ENCODE data around the gene CLASP1.
"Not testable (repeated sequence)": the region's sequence is repeated elsewhere in the genome, so short reads cannot be mapped to it uniquely, and the experiment has no call there.

Gene CLASP1

GRCh38 chr2:121316986-121317385, 332.3 kb downstream of the CLASP1 start:
- Histone ChIP-seq H3K36me3 (ENCODE audit: control insufficient read depth, insufficient read depth, low read length) (no peaks in the 10 kb centered on the region), H3K9me3 (ENCODE audit: control insufficient read depth, low read length) (no peaks in the 10 kb centered on the region), H3K4me3 (ENCODE audit: low read length) (no peak overlapping the region), H3K27me3 (ENCODE audit: control insufficient read depth, insufficient read depth, low read length) (no peaks in the 10 kb centered on the region), H3K9ac (ENCODE audit: low read length) (no peak overlapping the region), H3K4me1 (ENCODE audit: control insufficient read depth, insufficient read depth, low read length) (peaks cover 17% of the 10 kb centered on the region)

GRCh38 chr2:121313701-121314100, 335.6 kb downstream of the CLASP1 start:
- H3K36me3 ChIP-seq (ENCODE audit: control insufficient read depth, insufficient read depth, low read length); H3K4me1 ChIP-seq (ENCODE audit: control insufficient read depth, insufficient read depth, low read length); H3K27me3 ChIP-seq (ENCODE audit: control insufficient read depth, insufficient read depth, low read length); H3K9ac ChIP-seq (ENCODE audit: low read length); H3K9me3 ChIP-seq (ENCODE audit: control insufficient read depth, low read length); H3K4me3 ChIP-seq (ENCODE audit: low read length): not testable (repeated sequence)

GRCh38 chr2:121309801-121310200, 339.5 kb downstream of the CLASP1 start:
- Histone ChIP-seq H3K9ac (ENCODE audit: low read length) (no peak overlapping the region), H3K4me1 (ENCODE audit: control insufficient read depth, insufficient read depth, low read length) (no peaks in the 10 kb centered on the region), H3K36me3 (ENCODE audit: control insufficient read depth, insufficient read depth, low read length) (no peaks in the 10 kb centered on the region), H3K9me3 (ENCODE audit: control insufficient read depth, low read length) (no peaks in the 10 kb centered on the region), H3K4me3 (ENCODE audit: low read length) (no peak overlapping the region), H3K27me3 (ENCODE audit: control insufficient read depth, insufficient read depth, low read length) (no peaks in the 10 kb centered on the region)

GRCh38 chr2:121309323-121309722, 339.9 kb downstream of the CLASP1 start:
- no peaks in the 10 kb centered on the region for H3K27me3 ChIP-seq (ENCODE audit: control insufficient read depth, insufficient read depth, low read length)
- no peaks in the 10 kb centered on the region for H3K9me3 ChIP-seq (ENCODE audit: control insufficient read depth, low read length)
- H3K4me3 ChIP-seq (ENCODE audit: low read length) = no peak overlapping the region
- no peaks in the 10 kb centered on the region for H3K4me1 ChIP-seq (ENCODE audit: control insufficient read depth, insufficient read depth, low read length)
- no peak overlapping the region for H3K9ac ChIP-seq (ENCODE audit: low read length)
- H3K36me3 ChIP-seq (ENCODE audit: control insufficient read depth, insufficient read depth, low read length) = no peaks in the 10 kb centered on the region

- peaks cover 6% of the 10 kb centered on the region for H3K4me1 ChIP-seq (ENCODE audit: control insufficient read depth, insufficient read depth, low read length)
- H3K4me3 ChIP-seq (ENCODE audit: low read length) = no peak overlapping the region
- H3K9me3 ChIP-seq (ENCODE audit: control insufficient read depth, low read length) = no peaks in the 10 kb centered on the region
- H3K9ac ChIP-seq (ENCODE audit: low read length) = no peak overlapping the region
- no peaks in the 10 kb centered on the region for H3K27me3 ChIP-seq (ENCODE audit: control insufficient read depth, insufficient read depth, low read length)
- H3K36me3 ChIP-seq (ENCODE audit: control insufficient read depth, insufficient read depth, low read length) = no peaks in the 10 kb centered on the region
These were observed 342.2 kb downstream of the CLASP1 start for GRCh38 chr2:121307048-121307447.

DNA sequence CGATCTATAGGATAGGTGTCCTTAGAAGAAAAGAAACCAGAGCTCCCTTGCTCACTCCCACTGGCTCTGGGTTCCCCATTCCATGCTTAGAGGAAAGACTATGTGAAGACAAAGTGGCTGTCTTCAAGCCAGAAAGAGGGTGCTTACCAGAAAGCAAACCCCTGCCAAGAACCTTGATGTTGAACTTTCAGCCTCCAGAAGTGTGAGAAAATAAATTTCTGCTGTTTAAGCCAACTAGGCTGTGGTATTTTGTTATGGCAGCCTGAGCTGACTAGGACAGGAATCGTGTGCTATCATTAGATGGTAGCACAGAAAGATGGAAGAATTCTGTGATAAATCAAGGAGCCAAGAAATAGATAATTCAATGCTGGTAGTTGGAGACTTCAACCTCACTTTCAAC, 344.3 kb downstream of the CLASP1 start:
- no peaks in the 10 kb centered on the region for H3K27me3 ChIP-seq (ENCODE audit: control insufficient read depth, insufficient read depth, low read length)
- H3K4me3 ChIP-seq (ENCODE audit: low read length) = no peak overlapping the region
- no peaks in the 10 kb centered on the region for H3K9me3 ChIP-seq (ENCODE audit: control insufficient read depth, low read length)
- no peaks in the 10 kb centered on the region for H3K36me3 ChIP-seq (ENCODE audit: control insufficient read depth, insufficient read depth, low read length)
- no peak overlapping the region for H3K9ac ChIP-seq (ENCODE audit: low read length)
- H3K4me1 ChIP-seq (ENCODE audit: control insufficient read depth, insufficient read depth, low read length) = peaks cover 6% of the 10 kb centered on the region

DNA sequence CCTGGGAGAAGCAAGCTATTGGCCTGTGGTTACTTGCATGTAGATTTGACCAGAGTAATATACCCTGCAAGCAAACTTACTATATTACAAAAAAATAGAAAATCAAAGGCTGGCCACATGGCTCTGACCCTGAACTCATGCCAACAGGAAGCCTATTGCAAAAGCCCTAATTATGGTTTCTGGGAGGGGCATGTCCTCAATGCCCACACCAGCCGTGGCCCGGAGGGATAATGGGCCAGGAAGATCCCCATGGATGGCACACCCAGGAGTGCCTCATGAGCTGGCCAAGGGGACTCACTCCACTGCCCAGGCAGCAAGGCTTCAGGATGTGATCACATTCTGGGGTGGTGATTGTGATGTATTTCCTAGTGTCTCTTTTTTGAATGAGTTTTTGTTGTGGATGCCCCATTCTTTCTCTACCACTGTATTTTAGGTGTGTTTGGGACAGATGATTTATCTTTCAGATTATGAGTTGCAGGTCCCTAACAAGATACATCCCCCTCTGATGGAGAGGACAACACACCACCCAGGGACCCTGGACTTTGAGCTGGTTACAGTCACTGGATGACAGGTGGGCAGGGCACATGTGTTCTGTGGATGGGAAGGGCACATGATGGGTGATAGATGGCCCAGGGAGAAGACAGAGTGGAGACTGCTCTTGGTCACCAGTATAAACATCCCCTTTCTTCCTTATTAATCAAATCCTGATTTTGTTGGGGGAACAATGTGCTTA, 345.6 kb downstream of the CLASP1 start:
- Histone ChIP-seq H3K4me3 (ENCODE audit: low read length) (no peak overlapping the region), H3K4me1 (ENCODE audit: control insufficient read depth, insufficient read depth, low read length) (peaks cover 6% of the 10 kb centered on the region), H3K9me3 (ENCODE audit: control insufficient read depth, low read length) (no peaks in the 10 kb centered on the region), H3K9ac (ENCODE audit: low read length) (no peak overlapping the region), H3K27me3 (ENCODE audit: control insufficient read depth, insufficient read depth, low read length) (no peaks in the 10 kb centered on the region), H3K36me3 (ENCODE audit: control insufficient read depth, insufficient read depth, low read length) (no peaks in the 10 kb centered on the region)

DNA sequence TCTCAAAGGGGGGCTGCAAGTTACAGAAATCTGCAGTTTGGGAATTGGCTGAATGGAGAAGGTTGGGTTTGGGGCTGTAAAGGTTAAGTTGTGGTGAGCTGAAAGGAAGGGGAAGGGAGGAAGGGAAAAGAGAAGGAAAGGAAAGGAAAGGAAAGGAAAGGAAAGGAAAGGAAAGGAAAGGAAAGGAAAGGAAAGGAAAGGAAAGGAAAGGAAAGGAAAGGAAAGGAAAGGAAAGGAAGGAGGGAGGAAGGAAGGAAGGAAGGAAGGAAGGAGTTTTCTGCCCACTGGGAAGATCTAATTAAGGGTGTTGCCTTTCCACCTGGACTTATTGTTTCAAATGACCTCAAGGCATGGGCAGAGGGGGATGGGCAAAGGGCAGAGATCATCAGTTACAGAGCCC, 348.1 kb downstream of the CLASP1 start:
- H3K36me3 ChIP-seq (ENCODE audit: control insufficient read depth, insufficient read depth, low read length); H3K4me1 ChIP-seq (ENCODE audit: control insufficient read depth, insufficient read depth, low read length); H3K9me3 ChIP-seq (ENCODE audit: control insufficient read depth, low read length); H3K27me3 ChIP-seq (ENCODE audit: control insufficient read depth, insufficient read depth, low read length); H3K4me3 ChIP-seq (ENCODE audit: low read length); H3K9ac ChIP-seq (ENCODE audit: low read length): not testable (repeated sequence)

- Histone ChIP-seq H3K36me3 (ENCODE audit: control insufficient read depth, insufficient read depth, low read length) (no peaks in the 10 kb centered on the region), H3K4me3 (ENCODE audit: low read length) (no peak overlapping the region), H3K4me1 (ENCODE audit: control insufficient read depth, insufficient read depth, low read length) (peaks cover 9% of the 10 kb centered on the region), H3K27me3 (ENCODE audit: control insufficient read depth, insufficient read depth, low read length) (no peaks in the 10 kb centered on the region), H3K9me3 (ENCODE audit: control insufficient read depth, low read length) (no peaks in the 10 kb centered on the region), H3K9ac (ENCODE audit: low read length) (no peak overlapping the region)
These were observed 350.8 kb downstream of the CLASP1 start for GRCh38 chr2:121298476-121298875.

DNA sequence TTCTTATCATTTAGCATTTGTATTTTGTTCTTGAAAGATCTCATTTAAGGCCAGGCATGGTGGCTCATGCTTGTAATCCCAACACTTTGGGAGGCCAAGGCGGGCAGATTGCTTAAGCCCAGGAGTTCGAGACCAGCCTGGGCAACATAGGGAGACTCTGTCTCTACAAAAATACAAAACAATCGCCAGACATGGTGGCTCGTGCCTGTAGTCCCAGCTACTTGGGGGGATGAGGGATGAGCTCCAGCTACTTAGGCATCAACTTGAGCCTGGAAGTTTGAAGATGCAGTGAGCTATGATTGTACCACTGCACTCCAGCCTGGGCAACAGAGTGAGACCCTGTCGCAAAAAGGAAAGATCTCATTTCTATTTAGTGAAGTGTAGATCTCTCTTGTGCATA, 351.4 kb downstream of the CLASP1 start:
- H3K4me1 ChIP-seq (ENCODE audit: control insufficient read depth, insufficient read depth, low read length) = peaks cover 15% of the 10 kb centered on the region
- H3K27me3 ChIP-seq (ENCODE audit: control insufficient read depth, insufficient read depth, low read length); H3K36me3 ChIP-seq (ENCODE audit: control insufficient read depth, insufficient read depth, low read length); H3K9ac ChIP-seq (ENCODE audit: low read length); H3K4me3 ChIP-seq (ENCODE audit: low read length); H3K9me3 ChIP-seq (ENCODE audit: control insufficient read depth, low read length): not testable (repeated sequence)

DNA sequence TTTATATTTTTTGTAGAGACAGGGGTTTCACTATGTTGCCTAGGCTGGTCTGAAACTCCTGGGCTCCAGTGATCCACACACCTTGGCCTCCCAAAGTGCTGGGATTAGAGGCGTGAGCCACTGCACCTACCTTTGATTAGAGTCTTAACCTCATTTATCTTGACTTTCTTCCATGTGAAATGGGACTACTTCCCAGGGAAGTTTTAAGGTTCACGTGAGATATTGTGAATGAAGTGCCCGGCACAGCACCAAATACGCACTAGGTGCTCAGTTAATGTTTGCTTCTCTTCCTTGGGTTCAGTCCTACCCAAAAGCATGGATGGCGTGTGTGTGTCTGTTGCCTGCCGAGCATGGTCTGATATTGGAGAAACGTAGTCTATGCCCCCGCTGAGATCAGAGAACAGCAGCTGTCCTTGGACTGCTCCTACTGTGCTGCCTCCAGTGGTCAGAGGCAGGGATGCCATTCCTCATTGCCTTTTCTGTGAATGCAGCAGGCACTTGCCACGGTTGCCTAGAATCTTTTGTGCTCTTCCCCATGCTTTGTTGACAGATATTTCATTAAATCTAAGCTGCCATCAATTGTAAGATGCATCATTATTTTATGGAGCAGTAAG, 351.9 kb downstream of the CLASP1 start:
- Histone ChIP-seq H3K27me3 (ENCODE audit: control insufficient read depth, insufficient read depth, low read length) (no peaks in the 10 kb centered on the region), H3K36me3 (ENCODE audit: control insufficient read depth, insufficient read depth, low read length) (no peaks in the 10 kb centered on the region), H3K9ac (ENCODE audit: low read length) (no peak overlapping the region), H3K4me1 (ENCODE audit: control insufficient read depth, insufficient read depth, low read length) (peaks cover 20% of the 10 kb centered on the region), H3K9me3 (ENCODE audit: control insufficient read depth, low read length) (no peaks in the 10 kb centered on the region), H3K4me3 (ENCODE audit: low read length) (no peak overlapping the region)

GRCh38 chr2:121295911-121296650, 353.2 kb downstream of the CLASP1 start:
- Histone ChIP-seq H3K27me3 (ENCODE audit: control insufficient read depth, insufficient read depth, low read length) (no peaks in the 10 kb centered on the region), H3K36me3 (ENCODE audit: control insufficient read depth, insufficient read depth, low read length) (no peaks in the 10 kb centered on the region), H3K4me3 (ENCODE audit: low read length) (no peak overlapping the region), H3K4me1 (ENCODE audit: control insufficient read depth, insufficient read depth, low read length) (peaks cover 22% of the 10 kb centered on the region), H3K9me3 (ENCODE audit: control insufficient read depth, low read length) (no peaks in the 10 kb centered on the region), H3K9ac (ENCODE audit: low read length) (no peak overlapping the region)

All from mucosa of stomach (tissue), 1 donor.